H1 (cell line): ENCODE measurements around the gene OR9A4. TPM values are rescaled to one million over a fixed set of nuclear protein-coding genes. Genes with fewer than 3 reads are reported as not detected.

ENCODE experiments used
- CTCF ChIA-PET: fragments of 300-600 bp; sonication (Branson Sonifier 250); formaldehyde crosslinking; loops from one replicate; lab custom pipeline; 2021; ENCODE audit not compliant: partially characterized antibody; lab: Charles Lee
- POLR2A ChIA-PET: fragments of 300-600 bp; sonication (Branson Sonifier 250); formaldehyde crosslinking; loops from one replicate; lab custom pipeline; 2021; ENCODE audit warnings: inconsistent platforms; ENCODE audit not compliant: partially characterized antibody; lab: Charles Lee
- DNase-seq, 2 experiments: peaks; one replicate each; pipeline versions ENCODE4 v3.0.0 to v3.0.0-alpha.2; 2010 to 2022; ENCODE audit warnings: low spot score in 2 of 2, low read depth in 1 of 2, mixed read lengths in 1 of 2
- FAIRE-seq: peaks from 2 replicates; lab custom pipeline; 2011; peaks lifted over from hg19 to GRCh38; lab: Jason Lieb, UNC
- H2AFZ ChIP-seq: 2 replicates; pipeline ENCODE4 v1.8.1; 2012; ENCODE audit warnings: low read length, inconsistent platforms
- H2AK5ac ChIP-seq: 2 replicates; pipeline ENCODE4 v1.6.1; 2013; ENCODE audit warnings: low read depth, low read length
- H2BK120ac ChIP-seq: replicated peaks from 2 replicates; pipeline ENCODE3; 2013; ENCODE audit warnings: low read depth, low read length, inconsistent platforms
- H2BK12ac ChIP-seq: 2 replicates; pipeline ENCODE4 v1.6.1; 2013; ENCODE audit warnings: low read depth, low read length
- H2BK15ac ChIP-seq: 2 replicates; pipeline ENCODE4 v1.6.1; 2013; ENCODE audit warnings: low read length
- H2BK20ac ChIP-seq: 2 replicates; pipeline ENCODE4 v1.6.1; 2013; ENCODE audit warnings: low read length
- H2BK5ac ChIP-seq: 2 replicates; pipeline ENCODE4 v1.6.1; 2013; ENCODE audit warnings: low read depth, low read length
- H3K14ac ChIP-seq: 2 replicates; pipeline ENCODE4 v1.6.1; 2013; ENCODE audit warnings: inconsistent platforms; ENCODE audit not compliant: insufficient read length
- H3K18ac ChIP-seq: 2 replicates; pipeline ENCODE4 v1.6.1; 2013; ENCODE audit warnings: low read length; ENCODE audit errors: extremely low read depth
- H3K23ac ChIP-seq: 2 replicates; pipeline ENCODE4 v1.6.1; 2013; ENCODE audit warnings: inconsistent platforms; ENCODE audit not compliant: insufficient read length
- H3K23me2 ChIP-seq: 2 replicates; pipeline ENCODE4 v1.6.1; 2013; ENCODE audit warnings: low read depth, low read length
- H3K27ac ChIP-seq: 2 replicates; pipeline ENCODE4 v1.6.1; 2011; ENCODE audit warnings: low read depth, low read length, inconsistent platforms
- H3K27me3 ChIP-seq, 4 experiments: replicated peaks in 1 of 4; 1 replicate in 1 of 4; 2 replicates in 3 of 4; pipeline versions ENCODE4 v1.6.1 to v1.8.1; 2011 to 2013; ENCODE audit warnings: low read length in 3 of 4, mild to moderate bottlenecking in 3 of 4, inconsistent platforms in 2 of 4, mixed read lengths in 2 of 4, moderate library complexity in 1 of 4; ENCODE audit not compliant: control insufficient read depth in 3 of 4, insufficient read depth in 3 of 4; ENCODE audit errors: extremely low read depth in 1 of 4
- H3K36me3 ChIP-seq, 4 experiments: 2 replicates each; pipeline versions ENCODE4 v1.6.1 to v1.8.1; 2011 to 2013; ENCODE audit warnings: mild to moderate bottlenecking in 4 of 4, low read length in 3 of 4, moderate library complexity in 2 of 4, control low read depth in 1 of 4, inconsistent platforms in 1 of 4; ENCODE audit not compliant: insufficient read depth in 4 of 4, control insufficient read depth in 2 of 4
- H3K4ac ChIP-seq: replicated peaks from 2 replicates; pipeline ENCODE3; 2013; ENCODE audit warnings: low read length, low read depth, mixed read lengths, inconsistent platforms; ENCODE audit not compliant: insufficient read length
- H3K4me1 ChIP-seq, 4 experiments: replicated peaks in 1 of 4; 1 replicate in 1 of 4; 2 replicates in 3 of 4; pipeline versions ENCODE4 v1.6.1 to v1.8.1; 2011 to 2013; ENCODE audit warnings: low read length in 3 of 4, inconsistent platforms in 2 of 4, mixed read lengths in 1 of 4; ENCODE audit not compliant: insufficient read depth in 4 of 4, control insufficient read depth in 3 of 4
- H3K4me2 ChIP-seq, 2 experiments: 2 replicates each; pipeline versions ENCODE4 v1.6.1 to v1.8.1; 2011 to 2013; ENCODE audit warnings: low read depth in 2 of 2, low read length in 2 of 2, control low read depth in 1 of 2, inconsistent platforms in 1 of 2, mild to moderate bottlenecking in 1 of 2; ENCODE audit not compliant: insufficient read depth in 1 of 2
- H3K4me3 ChIP-seq, 4 experiments: fragments of 200-600, 300-600 bp in 1 of 4; sonication (generic), shearing (Covaris generic), sonication (Bioruptor Twin) in 1 of 4; 2 replicates each; pipeline versions ENCODE4 v1.5.1 to v1.8.1; 2011 to 2016; ENCODE audit warnings: low read length in 4 of 4, low read depth in 3 of 4, control low read depth in 2 of 4, inconsistent platforms in 2 of 4, mild to moderate bottlenecking in 2 of 4, mixed read lengths in 1 of 4, moderate library complexity in 1 of 4; ENCODE audit not compliant: insufficient read depth in 2 of 4; ENCODE audit errors: extremely low read depth in 1 of 4
- H3K56ac ChIP-seq: replicated peaks from 2 replicates; pipeline ENCODE3; 2013; ENCODE audit warnings: low read depth, mild to moderate bottlenecking, mixed read lengths, low read length, inconsistent platforms; ENCODE audit not compliant: insufficient read length
- H3K79me1 ChIP-seq: 2 replicates; pipeline ENCODE4 v1.6.1; 2013; ENCODE audit warnings: low read depth, low read length, control low read depth
- H3K79me2 ChIP-seq, 2 experiments: 2 replicates each; pipeline versions ENCODE4 v1.6.1 to v1.8.1; 2012 to 2013; ENCODE audit warnings: low read length in 2 of 2, mild to moderate bottlenecking in 2 of 2, inconsistent platforms in 1 of 2; ENCODE audit not compliant: insufficient read depth in 2 of 2, control insufficient read depth in 1 of 2
- H3K9ac ChIP-seq, 4 experiments: replicated peaks in 1 of 4; 1 replicate in 1 of 4; 2 replicates in 3 of 4; pipeline versions ENCODE4 v1.6.1 to v1.8.1; 2011 to 2013; ENCODE audit warnings: low read depth in 3 of 4, low read length in 3 of 4, control low read depth in 2 of 4, mild to moderate bottlenecking in 2 of 4, moderate library complexity in 2 of 4, inconsistent platforms in 1 of 4; ENCODE audit errors: extremely low read depth in 1 of 4
- H3K9me3 ChIP-seq, 2 experiments: 2 replicates each; pipeline versions ENCODE4 v1.6.1 to v1.8.1; 2012 to 2013; ENCODE audit warnings: mild to moderate bottlenecking in 2 of 2, moderate library complexity in 2 of 2, control low read depth in 1 of 2, inconsistent platforms in 1 of 2, low read depth in 1 of 2, low read length in 1 of 2, mixed read lengths in 1 of 2; ENCODE audit not compliant: insufficient read depth in 2 of 2
- H4K20me1 ChIP-seq, 2 experiments: replicated peaks in 1 of 2; 2 replicates each; pipeline versions ENCODE3 to v1.8.1; 2011 to 2013; ENCODE audit warnings: inconsistent platforms in 2 of 2, low read length in 2 of 2, mild to moderate bottlenecking in 1 of 2; ENCODE audit not compliant: insufficient read depth in 2 of 2, control insufficient read depth in 1 of 2
- H4K5ac ChIP-seq: 2 replicates; pipeline ENCODE4 v1.6.1; 2013; ENCODE audit warnings: low read length, low read depth, mixed read lengths, inconsistent platforms; ENCODE audit not compliant: insufficient read length
- H4K8ac ChIP-seq: 2 replicates; pipeline ENCODE4 v1.8.0; 2013; ENCODE audit warnings: mild to moderate bottlenecking, moderate library complexity, low read length, inconsistent platforms; ENCODE audit not compliant: insufficient read depth; ENCODE audit errors: extremely low read depth
- H4K91ac ChIP-seq: replicated peaks from 2 replicates; pipeline ENCODE3; 2013; ENCODE audit warnings: low read length, mixed read lengths, inconsistent platforms; ENCODE audit not compliant: insufficient read length
- CBX5 ChIP-seq: fragments of 300-800, 300-1000 bp; sonication (generic); IDR thresholded peaks from 2 replicates; pipeline ENCODE4 v1.7.1; 2016; ENCODE audit warnings: antibody characterized with exemption, low read length, low read depth
- CTBP2 ChIP-seq: IDR thresholded peaks from 2 replicates; pipeline ENCODE4 v1.7.0; 2011; ENCODE audit warnings: borderline replicate concordance, mild to moderate bottlenecking, moderate library complexity, mixed read lengths, low read length; ENCODE audit not compliant: insufficient read depth, insufficient read length
- EP300 ChIP-seq, 2 experiments: IDR thresholded peaks; 1 replicate in 1 of 2; 2 replicates in 1 of 2; pipeline ENCODE4 v1.6.1; 2011 to 2012; ENCODE audit warnings: low read depth in 2 of 2, low read length in 2 of 2, mild to moderate bottlenecking in 2 of 2, borderline replicate concordance in 1 of 2, inconsistent platforms in 1 of 2, moderate library complexity in 1 of 2
- EZH2 ChIP-seq: fragments of 200-600 bp; sonication (generic); IDR thresholded peaks from 2 replicates; pipeline ENCODE4 v1.7.1; 2012; ENCODE audit warnings: low read depth, mild to moderate bottlenecking, moderate library complexity, low read length, inconsistent platforms; ENCODE audit not compliant: severe bottlenecking
- RBBP5 ChIP-seq: IDR thresholded peaks from 2 replicates; pipeline ENCODE4 v1.7.1; 2012; ENCODE audit warnings: low read depth, mild to moderate bottlenecking, inconsistent platforms, low read length, moderate library complexity, borderline replicate concordance
- SIN3A ChIP-seq, 2 experiments: IDR thresholded peaks in 1 of 2; conservative IDR thresholded peaks in 1 of 2; 2 replicates each; pipeline ENCODE4 v1.6.1; 2011 to 2012; ENCODE audit warnings: low read length in 2 of 2, improper control_type of control experiment in 1 of 2, low read depth in 1 of 2, mild to moderate bottlenecking in 1 of 2
- SIRT6 ChIP-seq: IDR thresholded peaks from one replicate; pipeline ENCODE4 v1.7.1; 2012; ENCODE audit warnings: low read length, inconsistent platforms
- SP1 ChIP-seq: IDR thresholded peaks from 2 replicates; pipeline ENCODE4 v1.6.1; 2011; ENCODE audit warnings: low read depth, low read length
- SRF ChIP-seq: IDR thresholded peaks from 2 replicates; pipeline ENCODE4 v1.6.1; 2011; ENCODE audit warnings: mild to moderate bottlenecking, low read depth, low read length, moderate library complexity
- TBP ChIP-seq: IDR thresholded peaks from 2 replicates; pipeline ENCODE4 v1.6.1; 2011; ENCODE audit warnings: low read depth, low read length, improper control_type of control experiment
- TCF12 ChIP-seq: IDR thresholded peaks from 2 replicates; pipeline ENCODE4 v1.6.1; 2011; ENCODE audit warnings: low read depth, mild to moderate bottlenecking, low read length
- TEAD4 ChIP-seq: IDR thresholded peaks from 2 replicates; pipeline ENCODE4 v1.6.1; 2012; ENCODE audit warnings: low read depth, low read length, inconsistent platforms, mixed read lengths
- WGBS, 2 experiments: shearing (Covaris generic) in 1 of 2; methylation state at CpG; one replicate each; pipeline versions ENCODE4 v1.1.6 to v1.1.7; 2013 to 2015; ENCODE audit warnings: low lambda C conversion rate in 2 of 2, mixed read lengths in 2 of 2, inconsistent platforms in 1 of 2, low coverage in 1 of 2, missing lambda C conversion rate in 1 of 2; ENCODE audit not compliant: insufficient replicate concordance in 2 of 2, insufficient coverage in 1 of 2, insufficient read length in 1 of 2; ENCODE audit errors: extremely low coverage in 1 of 2, missing lambda C conversion rate in 1 of 2; 5-methylcytosine and 5-hydroxymethylcytosine counted together
- polyA plus RNA-seq, 7 experiments: library from polyadenylated mRNA; depleted of rRNA in 3 of 7; stranded (reverse) in 5 of 7; unstranded in 2 of 7; fragments of >200 nt in 5 of 7; fragments of 200-250 nt in 2 of 7; gene quantifications; 1 replicate in 5 of 7; 2 replicates in 1 of 7; 4 replicates in 1 of 7; pipeline versions ENCODE4 v1.2.1 to v1.2.3, GENCODE V29; 2011 to 2013; ENCODE audit warnings: missing spikeins in 2 of 7, mixed read lengths in 2 of 7
- total RNA-seq: library from RNA; stranded (reverse); fragmentation: NEBNext Ultra II Directional; extraction: Animal tissue kit (Norgen Biotek cat#: 25700); gene quantifications from 2 replicates; pipeline ENCODE4 v1.2.1, GENCODE V29; 2021
- TF ChIP-seq, protein P1 (sequence below): IDR thresholded peaks from 2 replicates; pipeline ENCODE4 v1.6.1; 2011; ENCODE audit warnings: low read depth, mild to moderate bottlenecking, low read length; ENCODE audit not compliant: insufficient read depth

Gene OR9A4
- total and polyA plus RNA-seq, 2 of the 8 experiments (the other 6 are each of a cell fraction or from before 2014, with no cell fraction given) = not detected

DNA sequence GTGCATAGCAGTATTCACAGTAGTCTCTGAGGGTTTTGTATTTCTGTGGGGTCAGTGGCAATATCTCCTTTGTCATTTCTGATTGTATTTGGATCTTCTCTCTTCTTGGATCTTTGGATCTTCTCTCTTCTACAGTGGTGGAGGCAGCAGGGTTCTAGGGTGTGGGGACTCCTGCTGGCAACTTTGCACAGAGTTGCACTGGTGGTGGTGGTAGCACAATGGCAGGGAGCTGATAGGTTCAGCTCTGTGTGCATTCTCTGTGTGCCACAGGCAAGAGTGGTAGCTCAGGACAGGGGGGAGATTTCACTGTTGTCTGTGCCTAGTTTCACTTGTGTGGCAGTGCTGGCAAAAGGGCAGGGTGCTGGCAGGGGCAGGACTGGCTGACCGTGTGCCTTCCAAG lies 39.8 kb upstream of the OR9A4 start:
- WGBS, 2 experiments = 64% methylated on average over 1 of the region's 1 CpG; no CpG with 5 or more reads in 1 of the 2 experiments
- Histone ChIP-seq H4K20me1 (no peaks in the 10 kb centered on the region), H3K27ac (no peak overlapping the region), H3K4ac (peak overlapping the region; percentile 38), H2AFZ (no peak overlapping the region), H3K36me3 (no peaks in the 10 kb centered on the region), H2BK120ac (peak overlapping the region; percentile 10), H3K79me1 (no peaks in the 10 kb centered on the region), H3K18ac (peak overlapping the region; percentile 25; the same call in 1 of the 2 replicates), H2BK20ac (peak overlapping the region; percentile 55; the same call in 1 of the 2 replicates), H3K79me2 (no peaks in the 10 kb centered on the region), H3K9me3 (no peaks in the 10 kb centered on the region), H3K4me1 (peaks cover 0 to 11% (median 7%) of the 10 kb centered on the region in 4 experiments; a peak in 6 of 7 replicates), H3K27me3 (no peaks in the 10 kb centered on the region), H4K5ac (peak overlapping the region; percentile 10), H4K8ac (no peak overlapping the region), H3K23me2 (no peaks in the 10 kb centered on the region), H2BK12ac (no peak overlapping the region), H4K91ac (peak overlapping the region; percentile 44), H3K14ac (no peak overlapping the region), H3K56ac (no peak overlapping the region), H3K4me3 (no peak overlapping the region), H3K9ac (no peak overlapping the region), H2AK5ac (0 out of 2 replicates have a peak overlapping the region, but pooled peaks have one; percentile 16), H3K4me2 (no peak overlapping the region), H3K23ac (no peak overlapping the region), H2BK15ac (no peak overlapping the region), H2BK5ac (no peak overlapping the region)
- CTCF ChIA-PET = interaction anchor here (0.6 to 1.2 kb wide), 5 partner anchors 33 to 92 kb away, joined by 3 to 4 read pairs (median 3); no protein-coding TSS in a partner anchor
- DNase-seq (no peak), FAIRE-seq (no peak)
- POLR2A ChIA-PET = interaction anchor here (1.1 kb wide), 1 partner anchor 138 kb away, joined by 5 read pairs; the partner anchor contains the start of gene SSBP1
- TF ChIP-seq SRF (no peak), TCF12 (no peak), CTBP2 (no peak), TBP (no peak), EZH2 (no peak), SIRT6 (no peak), RBBP5 (no peak), TEAD4 (no peak), SP1 (no peak), SIN3A (conservative IDR thresholded peaks at IDR 0.05 in 1 of 2, IDR thresholded peaks at IDR 0.05 in 1 of 2; ENCODE audit: low read depth in 1 of 2, low read length in 2 of 2) (no peak), EP300 (IDR thresholded peaks at IDR 0.05; ENCODE audit: borderline replicate concordance in 1 of 2, low read depth in 2 of 2, low read length in 2 of 2) (no peak), CBX5 (no peak)
- TF ChIP-seq, protein P1, sequence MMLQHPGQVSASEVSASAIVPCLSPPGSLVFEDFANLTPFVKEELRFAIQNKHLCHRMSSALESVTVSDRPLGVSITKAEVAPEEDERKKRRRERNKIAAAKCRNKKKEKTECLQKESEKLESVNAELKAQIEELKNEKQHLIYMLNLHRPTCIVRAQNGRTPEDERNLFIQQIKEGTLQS = no peak
